Skin of body (tissue), 2 donors: ENCODE results near the gene MRGPRG. TPM values are rescaled to one million over a fixed set of nuclear protein-coding genes. Genes with fewer than 3 reads are reported as not detected.

Experiments used
- DNase-seq: peaks from one replicate; lab custom pipeline; 2025; lab: John Stamatoyannopoulos, UW
- total RNA-seq: library from RNA; depleted of rRNA; stranded (reverse); fragments of >200 nt; gene quantifications from one replicate; pipeline ENCODE4 v1.2.3, GENCODE V29; 2014

Gene MRGPRG
- total RNA-seq, 1 donor from 2014 or later: not detected

GRCh38 chr11:3225826-3226750, 7.5 kb upstream of the MRGPRG start:
- DNase-seq: no peak

GRCh38 chr11:3225159-3225758, 6.6 kb upstream of the MRGPRG start:
- DNase-seq: no peak

GRCh38 chr11:3224401-3225057, 5.9 kb upstream of the MRGPRG start:
- no peak for DNase-seq

GRCh38 chr11:3223932-3224381, 5.3 kb upstream of the MRGPRG start:
- no peak for DNase-seq

- DNase-seq: no peak
Observed at GRCh38 chr11:3222941-3223915, 4.6 kb upstream of the MRGPRG start.

GRCh38 chr11:3222003-3222855, 3.6 kb upstream of the MRGPRG start:
- no peak for DNase-seq

GRCh38 chr11:3221408-3222002, 2.9 kb upstream of the MRGPRG start:
- peak; percentile 23 for DNase-seq

GRCh38 chr11:3220521-3221407, 2.2 kb upstream of the MRGPRG start:
- no peak for DNase-seq

- DNase-seq: no peak
Observed at GRCh38 chr11:3220101-3220500, 1.5 kb upstream of the MRGPRG start.

- DNase-seq: no peak
Observed at GRCh38 chr11:3219281-3219892, 774 bp upstream of the MRGPRG start.

GRCh38 chr11:3217818-3218482, 663 bp downstream of the MRGPRG start:
- DNase-seq: no peak

GRCh38 chr11:3216027-3216525, 2.5 kb downstream of the MRGPRG start:
- no peak for DNase-seq

- DNase-seq: no peak
Observed at GRCh38 chr11:3215346-3216026, 3.1 kb downstream of the MRGPRG start.

GRCh38 chr11:3214420-3214699, 4.3 kb downstream of the MRGPRG start:
- no peak for DNase-seq

- no peak for DNase-seq
Observed at GRCh38 chr11:3213659-3214419, 4.8 kb downstream of the MRGPRG start.

GRCh38 chr11:3208272-3208671, 10.3 kb downstream of the MRGPRG start:
- no peak for DNase-seq
